ENCODE results near the gene ENPP7.

Gene ENPP7

GRCh38 chr17:79704691-79705090, 26.1 kb upstream of the ENPP7 start:
- no peak for DNase-seq

- DNase-seq: no peak
These were observed 25.1 kb upstream of the ENPP7 start for GRCh38 chr17:79705674-79706073.

- DNase-seq: no peak
These were observed 23.6 kb upstream of the ENPP7 start for GRCh38 chr17:79706931-79707850.

GRCh38 chr17:79707931-79708891, 22.5 kb upstream of the ENPP7 start:
- peak; percentile 9 to 68 (median 46) for DNase-seq

- DNase-seq: no peak
These were observed 18.9 kb upstream of the ENPP7 start for GRCh38 chr17:79711715-79712305.

- no peak for DNase-seq
These were observed 17.4 kb upstream of the ENPP7 start for GRCh38 chr17:79713391-79713790.

GRCh38 chr17:79714176-79715097, 16.3 kb upstream of the ENPP7 start:
- no peak for DNase-seq

GRCh38 chr17:79715098-79715942, 15.4 kb upstream of the ENPP7 start:
- DNase-seq: no peak

GRCh38 chr17:79715943-79716797, 14.6 kb upstream of the ENPP7 start:
- no peak for DNase-seq

- no peak for DNase-seq
These were observed 9.9 kb upstream of the ENPP7 start for GRCh38 chr17:79720705-79721292.

- DNase-seq: no peak
These were observed 8.6 kb upstream of the ENPP7 start for GRCh38 chr17:79721993-79722671.

- DNase-seq: no peak
These were observed 8.0 kb upstream of the ENPP7 start for GRCh38 chr17:79722787-79723186.

GRCh38 chr17:79728169-79728907, 2.4 kb upstream of the ENPP7 start:
- peak; percentile 72 to 88 (median 84) for DNase-seq

GRCh38 chr17:79728908-79729471, 1.8 kb upstream of the ENPP7 start:
- DNase-seq: no peak

GRCh38 chr17:79729761-79730160, 982 bp upstream of the ENPP7 start:
- DNase-seq: no peak

- no peak for DNase-seq
These were observed 340 bp upstream of the ENPP7 start for GRCh38 chr17:79730437-79730768.

- no peak for DNase-seq
These were observed 1.5 kb downstream of the ENPP7 start for GRCh38 chr17:79732254-79732653.

All from stimulated activated naive CD4-positive, alpha-beta T cell (primary cell).